ENCODE results near the gene PATJ. TPM values are rescaled to one million over a fixed set of nuclear protein-coding genes. Genes with fewer than 3 reads are reported as not detected.
"Not testable (repeated sequence)": the region's sequence is repeated elsewhere in the genome, so short reads cannot be mapped to it uniquely, and the experiment has no call there.

PATJ gene
- total RNA-seq, 2 donors from 2014 or later, result 37.9 to 72.1 TPM

- TF ChIP-seq CTCF (IDR thresholded peaks at IDR 0.05), result no peak
- Histone ChIP-seq H3K27ac (no peak overlapping the region), H3K36me3 (peaks cover 27% of the 10 kb centered on the region)
These were observed 32.4 kb upstream of the PATJ start for GRCh38 chr1:61709908-61710289.

DNA sequence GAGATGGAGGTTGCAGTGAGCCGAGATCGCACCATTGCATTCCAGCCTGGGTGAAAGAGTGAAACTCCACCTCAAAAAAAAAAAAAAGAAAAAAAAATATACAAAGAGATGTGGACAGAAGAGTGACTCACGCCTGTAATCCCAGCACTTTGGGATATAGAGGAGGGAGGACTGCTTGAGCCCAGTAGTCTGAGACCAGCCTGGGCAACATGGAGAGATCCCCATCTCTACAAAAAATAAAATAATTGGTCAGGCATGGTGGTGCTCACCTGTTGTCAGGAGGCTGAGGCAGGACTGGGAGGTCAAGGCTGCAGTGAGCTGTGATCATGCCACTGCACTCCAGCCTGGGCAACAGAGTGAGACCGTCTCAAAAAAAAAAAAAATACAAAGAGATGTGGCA lies 31.0 kb upstream of the PATJ start:
- not testable (repeated sequence) for H3K4me3 ChIP-seq; DNase-seq (ENCODE audit: low spot score); H3K4me1 ChIP-seq; H3K9me3 ChIP-seq; H3K27me3 ChIP-seq; H3K27ac ChIP-seq
- peaks cover 18% of the 10 kb centered on the region for H3K36me3 ChIP-seq

More at GRCh38 chr1:61709908-61710289, 32.4 kb upstream of the PATJ start:
- Histone ChIP-seq H3K27me3 (no peaks in the 10 kb centered on the region), H3K4me3 (no peak overlapping the region), H3K4me1 (no peaks in the 10 kb centered on the region), H3K9me3 (no peaks in the 10 kb centered on the region)
- no peak for DNase-seq (ENCODE audit: low spot score)

GRCh38 chr1:61711969-61712368 lies 30.3 kb upstream of the PATJ start:
- no peaks in the 10 kb centered on the region for H3K27me3 ChIP-seq
- DNase-seq (ENCODE audit: low spot score), result no peak
- TF ChIP-seq CTCF (IDR thresholded peaks at IDR 0.05), result no peak
- no peaks in the 10 kb centered on the region for H3K4me1 ChIP-seq
- H3K4me3 ChIP-seq, result no peak overlapping the region
- H3K27ac ChIP-seq, result no peak overlapping the region
- no peaks in the 10 kb centered on the region for H3K9me3 ChIP-seq
- peaks cover 17% of the 10 kb centered on the region for H3K36me3 ChIP-seq

DNA sequence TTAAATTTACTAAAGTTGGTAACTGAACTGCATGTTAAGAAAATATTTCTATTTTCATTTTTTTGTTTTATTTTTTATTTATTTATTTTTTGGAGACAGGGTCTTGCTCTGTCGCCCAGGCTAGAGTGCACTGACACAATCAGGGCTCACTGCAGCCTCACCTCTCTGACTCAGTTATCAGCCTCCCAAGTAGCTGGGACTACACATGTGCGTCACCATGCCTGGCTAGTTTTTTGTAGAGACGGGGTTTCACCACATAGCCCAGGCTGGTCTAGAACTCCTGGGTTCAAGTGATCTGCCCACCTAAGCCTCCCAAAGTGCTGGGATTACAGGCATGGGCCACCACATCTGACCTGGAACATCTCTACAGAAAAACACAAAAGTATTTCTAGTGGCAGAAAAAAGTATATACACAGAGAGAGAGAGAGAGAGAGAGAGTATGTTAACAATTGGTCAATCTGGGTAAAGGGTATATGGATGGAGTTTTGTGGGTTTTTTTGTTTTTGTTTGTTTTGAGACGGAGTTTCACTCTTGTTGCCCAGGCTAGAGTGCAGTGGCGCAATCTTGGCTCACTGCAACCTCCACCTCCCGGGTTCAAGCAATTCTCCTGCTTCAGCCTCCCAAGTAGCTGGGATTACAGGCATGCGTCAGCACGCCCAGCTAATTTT lies 23.1 kb upstream of the PATJ start:
- H3K27ac ChIP-seq; H3K4me3 ChIP-seq; DNase-seq (ENCODE audit: low spot score); H3K36me3 ChIP-seq; H3K27me3 ChIP-seq; H3K9me3 ChIP-seq: not testable (repeated sequence)
- H3K4me1 ChIP-seq, result peaks cover 0 to 12% of the 10 kb centered on the region in 2 donors

- Histone ChIP-seq H3K27ac (peak overlapping the region; percentile 87 to 97), H3K27me3 (no peaks in the 10 kb centered on the region)
These were observed 17.8 kb upstream of the PATJ start for GRCh38 chr1:61724506-61724812.

GRCh38 chr1:61724813-61725694 lies 17.2 kb upstream of the PATJ start, which contains the start of gene TM2D1:
TSS of gene TM2D1 (minus strand) at chr1:61725141. CDS start at chr1:61725120, 21 bp downstream.
- Histone ChIP-seq H3K4me1 (peaks cover 0 to 16% of the 10 kb centered on the region in 2 donors), H3K36me3 (no peaks in the 10 kb centered on the region), H3K4me3 (peak within 1 kb of the TSS; percentile 82 to 98), H3K9me3 (no peaks in the 10 kb centered on the region), H3K27me3 (no peaks in the 10 kb centered on the region), H3K27ac (peak within 1 kb of the TSS; percentile 87 to 97)
- DNase-seq (ENCODE audit: low spot score), result peak; percentile 89
- no peak for TF ChIP-seq CTCF (IDR thresholded peaks at IDR 0.05)

More at GRCh38 chr1:61724506-61724812, 17.8 kb upstream of the PATJ start:
- Histone ChIP-seq H3K4me3 (peak overlapping the region; percentile 82 to 98), H3K9me3 (no peaks in the 10 kb centered on the region), H3K36me3 (no peaks in the 10 kb centered on the region), H3K4me1 (peaks cover 0 to 16% of the 10 kb centered on the region in 2 donors)
- no peak for DNase-seq (ENCODE audit: low spot score)
- no peak for TF ChIP-seq CTCF (IDR thresholded peaks at IDR 0.05)
